ENCODE measurements around the gene ELFN2. TPM values are rescaled to one million over a fixed set of nuclear protein-coding genes. Genes with fewer than 3 reads are reported as not detected.

Gene ELFN2
- total RNA-seq, 3 donors from 2014 or later: 0.35 to 0.54 TPM; not detected in 1

GRCh38 chr22:37340331-37341262 is 86.7 kb downstream of the ELFN2 start:
- ATAC-seq (no peak), DNase-seq (no peak)
- Histone ChIP-seq H3K9me3 (no peaks in the 10 kb centered on the region), H3K4me1 (ENCODE audit: low read depth) (no peaks in the 10 kb centered on the region), H3K36me3 (ENCODE audit: low read depth) (no peaks in the 10 kb centered on the region), H3K4me3 (no peak overlapping the region)
- intact Hi-C loops (cut with DNase I, micrococcal nuclease): no loop called here
- TF ChIP-seq CTCF (IDR thresholded peaks at IDR 0.05): no peak

- Histone ChIP-seq H3K4me3 (no peak overlapping the region), H3K36me3 (ENCODE audit: low read depth) (no peaks in the 10 kb centered on the region), H3K4me1 (ENCODE audit: low read depth) (no peaks in the 10 kb centered on the region), H3K9me3 (no peaks in the 10 kb centered on the region)
- ATAC-seq (no peak), DNase-seq (no peak)
- intact Hi-C loops (cut with DNase I, micrococcal nuclease): no loop called here
- no peak for TF ChIP-seq CTCF (IDR thresholded peaks at IDR 0.05)
Observed at GRCh38 chr22:37338539-37339246, 88.6 kb downstream of the ELFN2 start.

- DNase-seq (no peak), ATAC-seq (no peak)
- Histone ChIP-seq H3K4me1 (ENCODE audit: low read depth) (no peaks in the 10 kb centered on the region), H3K36me3 (ENCODE audit: low read depth) (no peaks in the 10 kb centered on the region), H3K4me3 (no peak overlapping the region), H3K9me3 (no peaks in the 10 kb centered on the region)
- no peak for TF ChIP-seq CTCF (IDR thresholded peaks at IDR 0.05)
- intact Hi-C loops (cut with DNase I, micrococcal nuclease): no loop called here
Observed at GRCh38 chr22:37337204-37337943, 89.9 kb downstream of the ELFN2 start.

GRCh38 chr22:37336579-37336978 is 90.7 kb downstream of the ELFN2 start:
- peak in 2 of 3 donors; percentile 45 to 75 for DNase-seq
- intact Hi-C loops (cut with DNase I, micrococcal nuclease): no loop called here
- no peak for TF ChIP-seq CTCF (IDR thresholded peaks at IDR 0.05)
- Histone ChIP-seq H3K4me1 (ENCODE audit: low read depth) (no peaks in the 10 kb centered on the region), H3K9me3 (no peaks in the 10 kb centered on the region), H3K4me3 (no peak overlapping the region), H3K36me3 (ENCODE audit: low read depth) (no peaks in the 10 kb centered on the region)
- ATAC-seq: peak; percentile 79

DNA sequence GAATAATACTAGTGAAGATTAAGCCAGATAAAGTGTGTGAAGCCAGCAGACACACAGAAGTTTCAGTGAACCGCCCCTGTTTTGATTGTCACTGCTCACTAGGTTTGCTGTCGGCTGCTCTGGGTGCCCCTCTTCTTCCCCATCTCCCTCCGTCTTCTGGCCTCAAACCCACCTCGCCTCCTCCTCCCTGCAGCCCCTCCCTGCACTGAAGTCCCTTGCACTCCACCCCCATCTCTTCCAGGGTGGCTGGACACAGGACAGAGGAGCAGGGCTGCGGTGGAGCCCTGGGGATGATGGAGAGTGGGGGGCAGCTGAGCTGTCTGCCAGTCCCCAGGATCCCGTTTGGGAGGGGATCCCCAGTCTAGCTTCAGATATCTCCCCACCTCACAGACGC is 91.5 kb downstream of the ELFN2 start:
- intact Hi-C loops (cut with DNase I, micrococcal nuclease): no loop called here
- DNase-seq (no peak), ATAC-seq (no peak)
- H3K9me3 ChIP-seq: no peaks in the 10 kb centered on the region
- no peaks in the 10 kb centered on the region for H3K36me3 ChIP-seq (ENCODE audit: low read depth)
- H3K4me1 ChIP-seq (ENCODE audit: low read depth): no peaks in the 10 kb centered on the region
- no peak overlapping the region for H3K4me3 ChIP-seq
- no peak for TF ChIP-seq CTCF (IDR thresholded peaks at IDR 0.05)

Data from mucosa of descending colon (tissue), 3 donors.